PC-3 (cell line): ENCODE data around the gene DAAM1. TPM values are rescaled to one million over a fixed set of nuclear protein-coding genes. Genes with fewer than 3 reads are reported as not detected.
A peak's percentile ranks its signal among the peaks of the same experiment; 100 is the strongest.

ENCODE experiments used
- ATAC-seq: fragments of 200-7000 bp; cut with Tn5 transposase; 2 replicates; pipeline ENCODE4 v1.9.1; 2020; ENCODE audit warnings: mild to moderate bottlenecking, moderate library complexity
- BruUV-seq: library from RNA; stranded (reverse); fragments of 400-500 nt; replicated peaks from 2 replicates; lab custom pipeline; 2021; lab: Mats Ljungman, UMichigan
- CTCF ChIA-PET: fragments of 300-600 bp; sonication (Branson Sonifier 250); formaldehyde crosslinking; loops from one replicate; lab custom pipeline; 2022; ENCODE audit warnings: antibody characterized with exemption; lab: Charles Lee
- POLR2A ChIA-PET: fragments of 300-600 bp; sonication (Branson Sonifier 250); formaldehyde crosslinking; loops from one replicate; lab custom pipeline; 2022; ENCODE audit warnings: antibody characterized with exemption; ENCODE audit not compliant: unreplicated experiment; lab: Charles Lee
- DNase-seq: peaks from one replicate; pipeline ENCODE4 v3.0.0-alpha.2; 2015
- H2AFZ ChIP-seq: fragments of 300-600 bp; sonication (generic); 2 replicates; pipeline ENCODE4 v1.6.0; 2016; ENCODE audit warnings: antibody characterized with exemption, low read length
- H3F3A ChIP-seq: fragments of 300-600 bp; sonication (generic); one replicate; pipeline ENCODE4 v1.6.0; 2017; ENCODE audit warnings: antibody characterized with exemption, low read length, control low read depth, mild to moderate bottlenecking; ENCODE audit not compliant: unreplicated experiment
- H3K27ac ChIP-seq: fragments of 300-600 bp; sonication (generic); 2 replicates; pipeline ENCODE4 v1.5.1; 2016; ENCODE audit warnings: mild to moderate bottlenecking, low read length
- H3K27me3 ChIP-seq: fragments of 300-600 bp; sonication (generic); 2 replicates; pipeline ENCODE4 v1.6.1; 2016; ENCODE audit warnings: low read length, mixed read lengths
- H3K36me3 ChIP-seq: fragments of 300-600 bp; sonication (generic); 2 replicates; pipeline ENCODE4 v1.6.1; 2016; ENCODE audit warnings: low read depth, mixed run types, low read length, mixed read lengths
- H3K4me1 ChIP-seq: fragments of 300-600 bp; sonication (generic); 2 replicates; pipeline ENCODE4 v1.5.1; 2016; ENCODE audit warnings: low read length; ENCODE audit not compliant: insufficient read depth
- H3K4me2 ChIP-seq: fragments of 300-600 bp; sonication (generic); 2 replicates; pipeline ENCODE4 v1.6.0; 2016; ENCODE audit warnings: low read length
- H3K4me3 ChIP-seq: fragments of 300-600 bp; sonication (generic); 2 replicates; pipeline ENCODE4 v1.5.1; 2016; ENCODE audit warnings: mild to moderate bottlenecking, low read length, mixed read lengths
- H3K79me2 ChIP-seq: fragments of 300-600 bp; sonication (generic); 2 replicates; pipeline ENCODE4 v1.6.1; 2017; ENCODE audit warnings: low read length, mixed read lengths
- H3K9ac ChIP-seq: fragments of 300-600 bp; sonication (generic); 2 replicates; pipeline ENCODE4 v1.6.0; 2016; ENCODE audit warnings: mild to moderate bottlenecking, low read length
- H3K9me2 ChIP-seq: fragments of 300-600 bp; sonication (generic); replicated peaks from 2 replicates; pipeline ENCODE4 v1.6.1; 2016; ENCODE audit warnings: mixed run types, low read length, mixed read lengths
- H3K9me3 ChIP-seq: fragments of 300-600 bp; sonication (generic); 2 replicates; pipeline ENCODE4 v1.6.1; 2016; ENCODE audit warnings: low read length, mixed read lengths
- H4K20me1 ChIP-seq: fragments of 300-600 bp; sonication (generic); 2 replicates; pipeline ENCODE4 v1.6.1; 2016; ENCODE audit warnings: low read length, mixed read lengths
- EZH2 ChIP-seq: fragments of 300-600 bp; sonication (generic); IDR thresholded peaks from one replicate; pipeline ENCODE4 v1.6.1; 2017; ENCODE audit warnings: antibody characterized with exemption, mild to moderate bottlenecking, low read length; ENCODE audit not compliant: unreplicated experiment
- EZH2phosphoT487 ChIP-seq: fragments of 300-600 bp; sonication (generic); IDR thresholded peaks from 2 replicates; pipeline ENCODE4 v1.6.1; 2018; ENCODE audit warnings: mild to moderate bottlenecking, antibody characterized with exemption, low read length, borderline replicate concordance
- intact Hi-C: fragments of 100-400 bp; cut with micrococcal nuclease; formaldehyde crosslinking; loops from 2 replicates; pipeline ENCODE4 v1.9.0; 2023
- total RNA-seq: library from RNA; depleted of rRNA; stranded (reverse); fragments of >200 nt; gene quantifications from 2 replicates; pipeline ENCODE4 v1.2.3, GENCODE V29; 2014
- TF ChIP-seq, protein P1 (sequence below): fragments of 300-600 bp; sonication (generic); conservative IDR thresholded peaks from 2 replicates; pipeline ENCODE4 v1.5.1; 2017; ENCODE audit warnings: antibody characterized with exemption, low read depth, mild to moderate bottlenecking, low read length

Gene DAAM1
- total RNA-seq, 1 experiment from 2014 or later: 32.7 TPM

GRCh38 chr14:59273737-59274136 lies 85.3 kb downstream of the DAAM1 start:
- Histone ChIP-seq H3K4me1 (peaks cover 55% of the 10 kb centered on the region), H3F3A (peaks cover 11% of the 10 kb centered on the region), H4K20me1 (no peaks in the 10 kb centered on the region), H3K36me3 (no peaks in the 10 kb centered on the region), H3K9me2 (no peaks in the 10 kb centered on the region), H3K27ac (no peak overlapping the region), H3K27me3 (no peaks in the 10 kb centered on the region), H3K9ac (no peak overlapping the region), H3K4me2 (no peak overlapping the region), H2AFZ (no peak overlapping the region), H3K9me3 (no peaks in the 10 kb centered on the region), H3K4me3 (no peak overlapping the region), H3K79me2 (no peaks in the 10 kb centered on the region)
- intact Hi-C loops: loop anchor here (2.0 kb wide), 1 partner anchor 89 kb away; no protein-coding TSS in a partner anchor
- no peak for DNase-seq
- ChIA-PET POLR2A (interaction anchor here (1.2 kb wide), 1 partner anchor 40 kb away, joined by 4 read pairs; no protein-coding TSS in a partner anchor), CTCF (interaction anchor here (0.5 kb wide), 1 partner anchor 139 kb away, joined by 3 read pairs; no protein-coding TSS in a partner anchor)
- ATAC-seq: no peak
- no TSS peak for BruUV-seq
- no peak for TF ChIP-seq EZH2phosphoT487
- TF ChIP-seq, protein P1, sequence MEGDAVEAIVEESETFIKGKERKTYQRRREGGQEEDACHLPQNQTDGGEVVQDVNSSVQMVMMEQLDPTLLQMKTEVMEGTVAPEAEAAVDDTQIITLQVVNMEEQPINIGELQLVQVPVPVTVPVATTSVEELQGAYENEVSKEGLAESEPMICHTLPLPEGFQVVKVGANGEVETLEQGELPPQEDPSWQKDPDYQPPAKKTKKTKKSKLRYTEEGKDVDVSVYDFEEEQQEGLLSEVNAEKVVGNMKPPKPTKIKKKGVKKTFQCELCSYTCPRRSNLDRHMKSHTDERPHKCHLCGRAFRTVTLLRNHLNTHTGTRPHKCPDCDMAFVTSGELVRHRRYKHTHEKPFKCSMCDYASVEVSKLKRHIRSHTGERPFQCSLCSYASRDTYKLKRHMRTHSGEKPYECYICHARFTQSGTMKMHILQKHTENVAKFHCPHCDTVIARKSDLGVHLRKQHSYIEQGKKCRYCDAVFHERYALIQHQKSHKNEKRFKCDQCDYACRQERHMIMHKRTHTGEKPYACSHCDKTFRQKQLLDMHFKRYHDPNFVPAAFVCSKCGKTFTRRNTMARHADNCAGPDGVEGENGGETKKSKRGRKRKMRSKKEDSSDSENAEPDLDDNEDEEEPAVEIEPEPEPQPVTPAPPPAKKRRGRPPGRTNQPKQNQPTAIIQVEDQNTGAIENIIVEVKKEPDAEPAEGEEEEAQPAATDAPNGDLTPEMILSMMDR: no peak
- no peak for TF ChIP-seq EZH2

GRCh38 chr14:59274991-59275391 lies 86.5 kb downstream of the DAAM1 start:
- no peak overlapping the region for H2AFZ ChIP-seq
- no TSS peak for BruUV-seq
- H3K79me2 ChIP-seq: no peaks in the 10 kb centered on the region
- intact Hi-C loops: loop anchor here (1.0 to 5.0 kb wide), 4 partner anchors 31 to 207 kb away; partner anchors contain the start of genes DAAM1, JKAMP and L3HYPDH
- H3K4me3 ChIP-seq: peak overlapping the region; percentile 23
- peak overlapping the region; percentile 64 for H3K27ac ChIP-seq
- ChIA-PET POLR2A (no interaction called here), CTCF (interaction anchor here (0.6 kb wide), 1 partner anchor 32 kb away, joined by 3 read pairs; no protein-coding TSS in a partner anchor)
- H3K9me3 ChIP-seq: no peaks in the 10 kb centered on the region
- DNase-seq (peak; percentile 67), ATAC-seq (peak; percentile 5; the same call in 1 of the 2 replicates)
- peak overlapping the region; percentile 1; the same call in 1 of the 2 replicates for H3K9ac ChIP-seq
- H3K9me2 ChIP-seq: no peaks in the 10 kb centered on the region
- peaks cover 59% of the 10 kb centered on the region for H3K4me1 ChIP-seq
- no peaks in the 10 kb centered on the region for H4K20me1 ChIP-seq
- TF ChIP-seq EZH2phosphoT487: no peak
- TF ChIP-seq, protein P1: no peak
- H3K36me3 ChIP-seq: no peaks in the 10 kb centered on the region
- peak overlapping the region; percentile 67 for H3K4me2 ChIP-seq
- no peaks in the 10 kb centered on the region for H3K27me3 ChIP-seq
- H3F3A ChIP-seq: peaks cover 11% of the 10 kb centered on the region

DNA sequence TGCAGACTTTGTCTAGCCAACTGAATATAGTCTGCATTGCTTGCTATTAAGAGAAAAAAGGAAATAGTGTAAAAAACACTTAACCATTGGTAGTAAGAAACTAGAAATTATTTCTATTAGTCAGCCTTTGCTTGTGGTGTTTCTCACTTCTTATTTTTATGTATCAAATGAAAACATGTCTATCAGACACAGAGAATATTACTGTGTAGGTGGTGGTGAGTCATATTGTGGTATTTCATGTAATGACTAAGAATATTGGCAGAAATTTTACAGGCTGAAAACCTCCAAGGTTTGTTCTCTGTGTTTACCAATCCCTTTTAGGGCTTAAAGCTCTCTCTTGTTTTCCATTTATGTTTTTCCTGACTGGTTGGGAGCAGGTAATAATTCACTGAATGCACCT lies 87.2 kb downstream of the DAAM1 start:
- peak overlapping the region; percentile 23 for H3K4me3 ChIP-seq
- H3K36me3 ChIP-seq: no peaks in the 10 kb centered on the region
- H4K20me1 ChIP-seq: no peaks in the 10 kb centered on the region
- H3K9ac ChIP-seq: peak overlapping the region; percentile 1; the same call in 1 of the 2 replicates
- peak; percentile 75 for ATAC-seq
- H3F3A ChIP-seq: peaks cover 11% of the 10 kb centered on the region
- no peaks in the 10 kb centered on the region for H3K9me3 ChIP-seq
- TF ChIP-seq EZH2 (no peak), EZH2phosphoT487 (no peak)
- TF ChIP-seq, protein P1: no peak
- no peaks in the 10 kb centered on the region for H3K27me3 ChIP-seq
- H3K27ac ChIP-seq: peak overlapping the region; percentile 64
- no peaks in the 10 kb centered on the region for H3K79me2 ChIP-seq
- H3K4me1 ChIP-seq: peaks cover 61% of the 10 kb centered on the region
- BruUV-seq: no TSS peak
- peak overlapping the region; percentile 67 for H3K4me2 ChIP-seq
- no peaks in the 10 kb centered on the region for H3K9me2 ChIP-seq
- DNase-seq: peak; percentile 100
- ChIA-PET POLR2A (interaction anchor here (0.6 to 0.8 kb wide), 2 partner anchors 32 to 97 kb away, joined by 3 to 4 read pairs; no protein-coding TSS in a partner anchor), CTCF (interaction anchor here (0.5 to 0.6 kb wide), 2 partner anchors 31 to 189 kb away, joined by 3 read pairs; no protein-coding TSS in a partner anchor)
- H2AFZ ChIP-seq: no peak overlapping the region
- intact Hi-C loops: loop anchor here (1.0 to 5.0 kb wide), 4 partner anchors 31 to 207 kb away; partner anchors contain the start of genes DAAM1, JKAMP and L3HYPDH
